PFSK-1 (cell line): ENCODE measurements around the gene ARHGAP8.

Source experiments
- POLR2AphosphoS5 ChIP-seq: IDR thresholded peaks from 2 replicates; pipeline ENCODE4 v1.6.1; 2012; ENCODE audit warnings: low read depth, mild to moderate bottlenecking, control low read depth, low read length, moderate library complexity
- REST ChIP-seq, 2 experiments: IDR thresholded peaks; 2 replicates each; pipeline versions ENCODE4 v1.6.1 to v1.8.0; 2011 to 2012; ENCODE audit warnings: low read depth in 2 of 2, low read length in 2 of 2, control low read depth in 1 of 2, inconsistent platforms in 1 of 2, mild to moderate bottlenecking in 1 of 2, moderate library complexity in 1 of 2; ENCODE audit not compliant: insufficient read depth in 1 of 2
- SIN3A ChIP-seq: IDR thresholded peaks from 2 replicates; pipeline ENCODE4 v1.6.1; 2012; ENCODE audit warnings: mild to moderate bottlenecking, low read length, moderate library complexity, borderline replicate concordance; ENCODE audit not compliant: insufficient read depth
- TAF1 ChIP-seq: IDR thresholded peaks from 2 replicates; pipeline ENCODE4 v1.6.1; 2012; ENCODE audit warnings: low read length, control low read depth, borderline replicate concordance; ENCODE audit not compliant: insufficient read depth

- no peak for TF ChIP-seq TAF1
- TF ChIP-seq POLR2AphosphoS5, result no peak
- no peak for TF ChIP-seq SIN3A
- TF ChIP-seq REST (IDR thresholded peaks at IDR 0.05; ENCODE audit: insufficient read depth in 1 of 2, low read depth in 2 of 2, low read length in 2 of 2), result no peak
These were observed 135.6 kb downstream of the ARHGAP8 start for GRCh38 chr22:44887941-44888366.
